Jurkat, Clone E6-1 (cell line): ENCODE results near the gene RTEL1.

Experiments used
- DNase-seq: peaks from one replicate; pipeline ENCODE4 v3.0.0-alpha.2; 2011; ENCODE audit warnings: low read depth, low spot score
- H3K4me3 ChIP-seq: 2 replicates; pipeline ENCODE4 v1.5.1; 2011; ENCODE audit warnings: mild to moderate bottlenecking, low read length, control low read depth, moderate library complexity

Gene RTEL1

DNA sequence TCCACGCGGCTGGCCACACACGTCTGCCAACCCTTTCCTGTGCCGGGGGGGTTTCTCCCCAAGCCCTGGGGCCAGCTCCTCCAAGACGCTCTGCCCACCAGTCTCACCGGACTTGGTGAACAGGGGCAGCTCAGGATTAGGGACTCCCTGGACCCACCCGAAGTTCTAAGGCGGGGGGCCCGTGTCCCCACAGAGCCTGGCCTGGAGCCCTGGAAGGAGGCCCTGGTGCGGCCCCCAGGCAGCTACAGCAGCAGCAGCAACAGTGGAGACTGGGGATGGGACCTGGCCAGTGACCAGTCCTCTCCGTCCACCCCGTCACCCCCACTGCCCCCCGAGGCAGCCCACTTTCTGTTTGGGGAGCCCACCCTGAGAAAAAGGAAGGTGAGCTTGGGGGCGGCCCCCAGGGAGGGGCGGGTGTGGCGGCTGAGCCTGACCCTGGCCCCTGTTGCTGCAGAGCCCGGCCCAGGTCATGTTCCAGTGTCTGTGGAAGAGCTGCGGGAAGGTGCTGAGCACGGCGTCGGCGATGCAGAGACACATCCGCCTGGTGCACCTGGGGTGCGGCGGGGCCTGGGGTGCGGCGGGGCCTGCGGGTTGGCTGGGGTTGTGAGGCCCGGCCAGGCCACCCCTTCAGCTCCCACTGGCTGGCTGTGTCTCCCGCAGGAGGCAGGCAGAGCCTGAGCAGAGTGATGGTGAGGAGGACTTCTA, 83.7 kb downstream of the RTEL1 start:
- no peak for DNase-seq
- no peak overlapping the region for H3K4me3 ChIP-seq

DNA sequence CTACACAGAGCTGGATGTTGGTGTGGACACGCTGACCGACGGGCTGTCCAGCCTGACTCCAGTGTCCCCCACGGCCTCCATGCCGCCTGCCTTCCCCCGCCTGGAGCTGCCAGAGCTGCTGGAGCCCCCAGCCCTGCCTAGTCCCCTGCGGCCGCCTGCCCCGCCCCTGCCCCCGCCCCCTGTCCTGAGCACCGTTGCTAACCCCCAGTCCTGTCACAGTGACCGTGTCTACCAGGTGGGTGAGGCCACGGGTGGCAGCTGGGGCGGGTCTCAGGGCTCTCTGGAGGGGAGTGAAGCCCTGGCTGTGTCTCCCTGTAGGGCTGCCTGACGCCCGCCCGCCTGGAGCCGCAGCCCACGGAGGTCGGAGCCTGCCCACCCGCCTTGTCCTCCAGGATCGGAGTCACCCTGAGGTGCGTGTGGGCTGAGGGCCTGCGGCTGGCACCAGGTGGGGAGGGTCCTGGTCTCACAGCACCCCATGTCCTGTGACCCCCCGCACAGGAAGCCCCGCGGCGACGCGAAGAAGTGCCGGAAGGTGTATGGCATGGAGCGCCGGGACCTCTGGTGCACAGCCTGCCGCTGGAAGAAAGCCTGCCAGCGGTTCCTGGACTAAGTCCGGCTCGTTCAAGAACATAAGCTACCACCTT, 84.4 kb downstream of the RTEL1 start:
- DNase-seq = no peak
- H3K4me3 ChIP-seq = no peak overlapping the region

DNA sequence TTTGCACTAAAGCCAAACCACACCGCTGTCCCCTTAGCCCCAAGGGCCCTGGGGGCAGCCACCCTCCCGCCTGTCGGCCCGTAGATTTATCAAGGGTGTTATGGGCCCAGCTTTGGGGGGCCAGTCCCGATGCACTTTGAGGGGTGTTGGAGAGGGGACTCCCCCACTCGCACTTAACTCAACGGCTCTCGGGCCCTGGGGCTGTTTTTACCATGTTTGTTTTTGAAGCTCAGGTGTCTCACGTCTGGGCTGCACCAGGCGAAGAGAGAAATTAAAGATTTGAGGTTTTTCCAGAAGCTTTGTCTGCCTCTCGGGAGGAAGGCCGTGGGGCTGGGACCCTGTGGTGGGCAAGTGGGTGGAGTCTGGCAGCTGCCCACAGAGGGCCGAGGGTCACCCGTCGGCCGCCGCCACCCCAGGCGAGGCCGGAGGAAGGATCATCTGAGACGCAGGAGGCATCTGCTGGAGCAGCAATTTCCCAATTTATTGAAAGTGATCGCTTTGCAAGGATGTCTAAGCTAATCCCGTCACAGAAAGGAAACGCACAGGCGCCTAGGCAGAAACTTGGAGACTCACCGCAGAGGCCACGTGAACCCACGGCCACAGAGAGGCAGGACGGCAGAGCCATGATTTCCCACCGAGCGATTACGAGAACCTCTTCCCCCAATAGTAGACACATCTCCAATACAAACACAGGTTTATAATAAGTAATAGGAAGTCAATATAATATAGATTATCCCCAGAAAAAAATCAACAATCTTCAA, 85.3 kb downstream of the RTEL1 start:
- DNase-seq = no peak
- no peak overlapping the region for H3K4me3 ChIP-seq

DNA sequence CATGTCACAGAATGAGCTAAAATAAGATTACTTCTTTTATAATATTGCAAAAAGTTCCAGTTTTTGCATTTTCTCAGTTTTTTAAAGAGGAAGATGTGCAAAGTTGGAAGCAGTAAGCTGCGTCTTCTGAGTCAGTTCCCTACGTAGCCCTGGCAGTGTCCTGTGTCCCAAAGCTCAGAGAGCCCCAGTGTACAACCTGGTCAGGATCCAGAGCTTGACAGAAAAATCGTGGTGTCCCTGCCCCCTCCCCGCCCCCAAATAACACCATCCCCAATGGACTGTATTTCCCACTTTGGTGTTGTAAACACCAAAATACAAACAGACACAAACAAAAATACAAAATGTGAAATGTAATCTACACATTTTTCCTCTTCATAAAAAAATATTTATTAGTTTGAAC, 86.0 kb downstream of the RTEL1 start:
- no peak for DNase-seq
- no peak overlapping the region for H3K4me3 ChIP-seq

DNA sequence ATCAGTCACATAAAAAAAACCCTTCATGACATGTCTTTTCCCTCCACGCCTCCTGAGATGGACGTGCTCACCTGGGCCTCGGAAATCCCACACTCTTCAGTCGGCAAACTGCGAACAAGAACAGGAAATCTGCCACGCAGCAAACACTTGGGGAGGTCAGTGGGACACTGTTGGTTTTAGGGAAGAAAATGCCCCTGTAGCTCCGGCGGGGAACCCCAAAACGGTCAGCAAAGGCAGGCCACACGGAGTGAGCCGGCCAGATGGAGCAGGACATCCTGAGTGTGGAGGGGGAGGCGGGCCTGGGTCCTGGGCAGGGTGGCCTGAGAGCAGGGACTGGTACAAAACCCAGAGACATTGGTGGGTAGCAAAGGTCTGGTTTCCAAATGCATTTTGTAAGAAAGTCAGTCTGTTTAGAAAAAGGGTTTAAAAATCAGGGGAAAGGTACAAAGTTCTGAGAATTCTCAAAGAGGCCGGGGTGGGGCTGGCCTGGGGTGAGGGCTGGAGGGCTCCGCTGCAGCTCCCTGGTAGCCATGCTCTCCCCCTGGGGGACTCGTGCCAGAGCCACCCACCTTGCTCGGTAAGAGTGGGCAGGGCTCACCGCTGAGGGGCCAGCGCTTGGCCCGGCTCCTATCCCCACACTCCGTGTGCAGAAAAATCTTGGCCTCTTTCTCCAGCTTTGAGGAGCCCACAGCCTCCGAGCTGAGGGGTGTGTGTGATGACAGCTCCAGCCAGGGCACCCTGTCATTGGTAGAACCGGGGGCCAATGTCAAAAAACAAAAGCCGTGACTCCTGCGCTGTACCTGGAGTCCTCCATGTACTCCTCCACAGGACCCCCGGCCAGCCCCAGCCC, 86.7 kb downstream of the RTEL1 start:
- no peak for DNase-seq
- no peak overlapping the region for H3K4me3 ChIP-seq

DNA sequence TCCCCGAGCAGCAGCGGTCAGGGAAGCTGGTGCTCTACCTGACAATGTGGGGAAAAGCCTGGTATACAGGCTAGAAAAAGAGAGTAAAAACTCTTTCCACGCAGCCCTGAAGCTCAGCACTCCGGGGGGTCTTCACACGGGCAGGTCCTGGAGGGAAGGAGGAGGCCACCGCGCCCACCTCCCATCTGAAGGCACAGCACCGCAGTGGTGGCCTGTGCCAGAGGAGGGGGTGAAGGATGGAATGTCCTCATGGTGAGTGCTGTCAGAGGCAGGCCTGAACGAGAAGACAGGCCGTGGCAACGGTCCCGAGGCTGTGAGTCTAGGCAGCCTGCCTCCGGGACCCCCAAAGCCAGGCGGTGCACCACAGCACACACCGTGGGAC, 87.3 kb downstream of the RTEL1 start:
- no peak for DNase-seq
- H3K4me3 ChIP-seq = no peak overlapping the region
